GM20000 (cell line): Measurements from ENCODE around the gene BLMH.

Source experiments
- DNase-seq: peaks from one replicate; pipeline ENCODE4 v3.0.0; 2012; ENCODE audit warnings: low spot score
- CTCF ChIP-seq: IDR thresholded peaks from 2 replicates; pipeline ENCODE4 v1.5.1; 2012; ENCODE audit warnings: mild to moderate bottlenecking, control low read depth; ENCODE audit errors: extremely low read depth, missing control alignments

BLMH gene

GRCh38 chr17:30229012-30229411 lies 62.7 kb downstream of the BLMH start:
- no peak for DNase-seq

GRCh38 chr17:30228011-30228410 lies 63.7 kb downstream of the BLMH start:
- no peak for DNase-seq
- no peak for TF ChIP-seq CTCF

More at GRCh38 chr17:30229012-30229411, 62.7 kb downstream of the BLMH start:
- no peak for TF ChIP-seq CTCF

GRCh38 chr17:30226878-30227277 lies 64.9 kb downstream of the BLMH start:
- no peak for DNase-seq
- TF ChIP-seq CTCF: no peak

- DNase-seq: no peak
- TF ChIP-seq CTCF: no peak
Measured at GRCh38 chr17:30225919-30226553, 65.7 kb downstream of the BLMH start.

- no peak for DNase-seq
Measured at GRCh38 chr17:30225112-30225511, 66.6 kb downstream of the BLMH start.

GRCh38 chr17:30224419-30224960 lies 67.3 kb downstream of the BLMH start:
- TF ChIP-seq CTCF: no peak
- no peak for DNase-seq

More at GRCh38 chr17:30225112-30225511, 66.6 kb downstream of the BLMH start:
- no peak for TF ChIP-seq CTCF

GRCh38 chr17:30222721-30223175 lies 69.0 kb downstream of the BLMH start:
- no peak for TF ChIP-seq CTCF

More at GRCh38 chr17:30222721-30223175, 69.0 kb downstream of the BLMH start:
- no peak for DNase-seq
